EH (cell line): ENCODE results near the gene MBL2.

Experiments used
- DNase-seq: peaks from one replicate; pipeline ENCODE4 v3.0.0-alpha.2; 2015; ENCODE audit warnings: low read depth

The MBL2 gene

DNA sequence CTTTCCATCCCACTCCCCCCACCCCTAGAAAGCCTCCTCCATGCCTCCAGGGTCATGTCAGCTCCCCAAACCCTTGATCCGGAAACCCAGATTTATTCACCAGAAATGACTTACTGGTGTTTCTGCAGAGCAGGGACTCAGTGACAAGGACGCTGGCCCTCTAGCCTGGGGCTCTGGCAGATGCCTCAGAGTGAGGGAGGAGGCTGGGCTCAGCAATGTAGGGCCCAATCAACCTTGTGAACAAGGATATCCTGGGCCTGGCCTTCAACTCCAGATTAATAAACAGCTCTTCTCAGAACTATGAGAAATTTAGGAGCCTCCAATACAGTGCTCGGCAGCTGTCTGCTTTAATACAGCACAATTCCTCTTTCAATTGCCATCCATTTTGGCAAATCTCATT, at the start of gene MBL2:
Gene MBL2 (minus strand): TSS at position 162 of the 400 bp plus-strand sequence. CDS start 1,149 bp downstream, outside the sequence.
- DNase-seq = no peak

GRCh38 chr10:52820309-52820708, 47.7 kb upstream of the MBL2 start:
- DNase-seq = no peak

DNA sequence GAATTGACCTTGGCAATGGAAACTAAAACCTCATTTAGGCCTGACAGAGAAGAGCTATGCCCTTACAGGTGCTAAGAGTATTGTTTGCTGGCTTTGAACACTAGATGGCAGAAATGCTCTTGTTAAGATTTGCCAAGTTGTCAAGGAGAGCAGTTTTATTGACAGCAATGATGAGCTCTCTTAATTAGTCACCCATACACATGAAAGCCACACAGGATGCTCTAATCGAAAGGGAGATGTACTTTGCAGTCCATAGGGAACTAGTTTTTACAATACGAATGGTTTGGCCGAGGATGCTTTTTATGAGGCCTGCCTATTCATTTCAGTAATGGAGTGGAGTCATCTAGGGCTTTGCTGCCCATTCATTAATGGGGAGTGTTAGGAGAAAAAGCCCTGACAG, 45.4 kb upstream of the MBL2 start:
- DNase-seq = peak; percentile 50

- no peak for DNase-seq
Observed at GRCh38 chr10:52814506-52814905, 41.9 kb upstream of the MBL2 start.

GRCh38 chr10:52811776-52812175, 39.2 kb upstream of the MBL2 start:
- DNase-seq = no peak

GRCh38 chr10:52810761-52811160, 38.2 kb upstream of the MBL2 start:
- no peak for DNase-seq

DNA sequence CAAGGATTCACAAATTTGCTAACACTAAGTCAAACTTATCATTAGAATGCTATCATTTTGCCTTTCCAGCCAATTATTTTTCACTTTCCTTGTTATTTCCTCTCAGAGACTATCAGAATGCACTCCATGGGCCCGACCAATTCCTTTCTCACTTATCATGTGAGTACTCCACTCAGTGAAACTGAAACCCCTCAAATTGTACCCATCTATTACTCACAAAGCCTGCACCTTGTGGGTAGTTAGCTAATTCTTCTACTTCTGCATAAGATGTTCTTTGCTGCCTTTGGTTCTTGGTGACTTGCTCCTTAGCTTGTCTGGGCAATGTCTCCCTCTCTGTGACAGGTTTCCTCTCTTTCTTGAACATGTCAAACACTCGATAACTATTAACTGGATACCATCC, 35.2 kb upstream of the MBL2 start:
- no peak for DNase-seq

GRCh38 chr10:52805414-52806285, 33.1 kb upstream of the MBL2 start:
- no peak for DNase-seq

DNA sequence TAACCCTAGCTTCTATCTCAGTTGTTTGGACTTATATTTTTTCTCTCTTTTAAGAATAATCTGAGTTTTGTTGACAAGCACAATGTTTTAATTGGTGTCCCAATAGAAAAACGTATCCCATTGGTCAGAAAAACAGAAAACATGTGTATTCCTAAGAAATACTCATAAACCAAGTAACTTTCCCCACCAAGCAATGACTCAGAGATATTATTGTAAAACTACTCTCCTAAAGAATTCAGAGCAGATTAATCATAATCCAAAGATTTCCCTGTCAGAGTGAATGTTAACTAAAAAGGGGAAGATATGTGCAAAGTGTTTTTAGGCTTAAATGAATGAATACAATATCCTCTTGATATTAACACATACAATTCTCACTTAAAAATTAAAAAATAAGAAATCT, 29.4 kb upstream of the MBL2 start:
- DNase-seq = peak; percentile 15

DNA sequence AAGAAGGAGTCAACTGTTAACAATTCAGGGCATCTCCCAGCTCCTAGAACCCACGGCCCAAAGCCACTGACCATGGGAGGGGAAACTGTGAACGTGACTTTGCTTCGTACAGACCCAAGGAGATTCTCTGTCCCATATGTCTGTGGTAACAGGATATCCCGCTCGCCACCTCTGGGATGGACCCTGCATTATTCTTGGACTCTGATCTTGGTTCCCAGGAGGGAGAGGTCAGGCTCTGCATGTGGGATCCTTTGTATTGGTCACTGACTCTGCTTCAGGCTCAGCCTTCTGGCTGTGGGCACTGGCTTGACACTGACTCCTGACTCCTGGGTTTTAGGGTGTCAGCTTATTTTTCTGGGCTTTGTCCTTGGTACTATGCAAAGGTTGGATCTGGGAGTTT, 13.5 kb upstream of the MBL2 start:
- no peak for DNase-seq

DNA sequence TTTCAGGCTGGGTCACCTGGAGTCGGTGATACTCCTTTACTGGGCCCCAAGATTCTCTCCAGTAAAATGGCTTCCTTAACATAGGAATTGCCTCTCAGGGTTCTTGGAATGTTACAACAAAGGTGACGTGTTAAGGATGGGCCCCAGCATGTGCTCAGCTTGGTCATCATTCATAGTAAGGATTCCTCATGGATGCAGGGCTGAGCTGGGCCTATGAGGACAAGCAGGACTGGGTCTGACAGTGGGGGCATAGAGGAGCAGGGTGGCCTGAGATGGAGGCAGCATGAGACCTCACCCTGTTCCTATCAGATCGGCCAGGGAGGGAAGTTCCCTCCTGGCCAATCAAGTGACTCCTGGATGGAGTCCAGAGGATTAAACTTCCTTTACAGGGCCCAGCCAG, 12.8 kb upstream of the MBL2 start:
- no peak for DNase-seq

DNA sequence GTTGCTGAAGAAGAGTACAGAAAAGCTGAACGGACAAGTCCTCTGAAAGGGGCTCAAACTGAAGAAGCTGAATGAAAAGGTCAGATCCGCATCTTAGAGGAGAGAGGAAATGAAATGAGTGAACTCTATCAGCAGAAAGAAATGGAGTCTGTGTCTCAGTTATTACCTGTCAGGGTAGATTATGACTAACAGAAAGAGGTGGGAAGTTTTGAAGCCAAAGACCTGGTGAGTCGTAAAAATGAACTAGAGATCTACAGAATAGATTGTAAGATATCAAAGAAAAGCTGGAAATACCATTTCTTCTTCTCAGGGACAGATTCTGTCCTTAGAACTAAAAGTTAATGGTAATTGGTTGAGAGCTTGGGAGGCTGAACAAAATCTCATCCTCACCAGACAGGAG, 11.1 kb upstream of the MBL2 start:
- no peak for DNase-seq

DNA sequence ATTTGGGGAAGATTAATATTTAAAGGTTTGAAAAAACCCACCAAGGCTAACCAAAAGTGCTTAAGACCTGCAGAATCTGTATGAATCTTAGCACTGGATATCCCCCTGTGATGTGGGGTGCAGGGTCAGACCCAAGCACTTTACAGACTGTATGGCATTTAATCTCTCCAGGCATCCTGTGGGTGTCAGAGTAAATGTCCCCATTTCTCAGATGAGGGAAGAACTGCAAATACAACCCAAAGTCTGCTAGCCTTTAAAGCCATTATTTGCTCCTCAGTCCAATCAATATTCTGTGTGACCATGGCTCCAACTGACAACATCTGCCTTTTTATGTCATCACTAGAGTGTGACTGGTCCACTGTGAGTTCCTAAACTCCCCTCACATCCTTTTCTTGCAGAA, 10.0 kb upstream of the MBL2 start:
- no peak for DNase-seq

DNA sequence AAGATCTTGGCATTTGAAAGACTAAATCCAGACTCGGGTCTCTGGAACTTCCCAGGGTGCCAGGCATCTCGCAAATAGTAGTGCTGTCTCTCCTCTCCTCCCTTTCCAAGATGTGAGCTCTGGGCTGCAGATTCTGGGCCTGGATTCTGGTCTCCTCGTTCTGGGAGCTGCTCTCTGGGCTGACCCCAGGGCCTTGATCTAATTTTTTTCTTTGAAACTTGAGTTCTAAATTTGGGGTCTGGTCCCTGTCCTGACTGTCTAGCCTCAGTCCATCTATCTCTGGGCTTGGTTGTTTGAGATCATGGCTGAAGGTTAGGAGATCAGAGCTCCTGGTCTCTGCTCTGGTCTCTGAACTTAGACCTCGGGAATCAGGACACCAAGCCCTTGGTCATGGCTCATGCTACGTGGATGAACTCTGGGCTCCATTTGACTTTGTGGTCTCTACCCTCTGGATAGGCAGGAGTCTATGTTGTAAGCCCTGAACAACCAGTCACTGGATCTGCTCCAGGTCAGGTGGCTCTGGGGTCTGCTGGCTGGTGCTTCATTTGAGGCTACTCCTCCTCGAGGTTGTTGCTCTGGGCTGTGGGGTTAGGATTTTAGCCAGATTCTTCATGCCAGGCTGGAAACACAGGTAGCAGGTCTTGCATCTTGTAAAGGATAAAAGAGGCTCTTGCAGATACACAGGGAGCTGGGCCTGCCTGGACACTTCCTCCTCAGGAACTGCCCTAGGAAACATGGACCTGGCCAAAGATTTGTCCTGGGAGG, 8.0 kb upstream of the MBL2 start:
- no peak for DNase-seq

DNA sequence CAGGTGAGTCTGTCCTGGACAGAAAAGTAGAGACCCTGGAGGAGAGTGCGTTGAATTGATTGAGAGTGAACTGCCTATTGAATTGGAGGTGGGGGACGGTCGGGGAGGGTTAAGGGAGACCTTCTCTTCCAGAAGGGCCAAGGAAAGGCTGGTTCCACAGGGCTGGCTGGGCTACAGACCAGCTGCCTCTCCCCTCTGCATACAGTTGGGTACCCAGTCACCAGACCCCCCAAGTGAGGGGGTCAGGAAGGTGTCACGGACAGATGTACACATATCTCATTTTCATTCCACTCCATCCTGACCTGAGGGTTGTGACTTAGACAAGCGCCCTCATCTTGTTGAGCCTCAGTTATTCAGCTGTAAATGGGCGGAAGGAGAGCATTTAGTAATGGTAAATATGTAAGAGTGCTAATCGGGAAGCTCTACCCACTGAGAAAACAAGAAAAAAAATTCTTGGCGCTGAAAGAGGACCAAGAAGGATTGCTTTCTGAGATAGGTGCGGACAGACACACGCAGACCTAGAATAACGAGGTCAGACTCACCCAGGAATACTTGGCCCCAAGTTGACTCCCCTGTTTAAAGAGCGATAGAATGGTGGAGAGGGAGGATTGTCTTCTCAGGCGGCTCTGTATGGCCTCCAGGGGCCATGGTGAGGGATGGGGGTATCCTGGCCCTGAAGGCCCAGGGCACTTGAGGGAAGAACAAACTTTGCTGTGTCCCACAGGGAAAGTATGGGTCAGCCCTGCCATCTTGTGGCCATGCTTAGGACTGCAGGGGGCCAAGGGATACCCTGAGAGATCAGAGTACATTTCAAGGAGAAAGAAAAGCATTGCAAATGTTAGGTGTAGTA, 7.2 kb upstream of the MBL2 start:
- peak; percentile 63 for DNase-seq

GRCh38 chr10:52778511-52779392, 6.2 kb upstream of the MBL2 start:
- peak; percentile 38 for DNase-seq

DNA sequence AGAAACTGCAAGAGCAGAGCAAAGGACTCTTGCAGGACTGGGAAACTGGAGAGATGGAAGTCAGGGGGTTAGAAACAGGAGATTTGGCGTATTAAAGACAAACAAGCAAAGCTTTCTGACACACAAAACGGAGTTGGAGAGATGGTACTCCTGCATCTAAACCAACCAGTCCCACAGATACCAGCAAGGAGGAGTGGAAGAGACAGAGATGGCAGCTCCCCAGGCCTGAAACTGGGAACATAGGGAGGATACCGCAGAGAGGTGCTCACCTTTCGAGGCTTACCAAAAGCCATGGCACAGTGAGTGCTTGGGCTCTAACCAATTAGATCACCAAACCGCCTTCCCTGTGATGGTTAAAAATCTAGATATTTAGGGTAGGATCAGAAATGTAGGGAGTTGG, 4.8 kb upstream of the MBL2 start:
- DNase-seq = no peak

- DNase-seq = no peak
Observed at GRCh38 chr10:52776471-52776903, 3.9 kb upstream of the MBL2 start.

DNA sequence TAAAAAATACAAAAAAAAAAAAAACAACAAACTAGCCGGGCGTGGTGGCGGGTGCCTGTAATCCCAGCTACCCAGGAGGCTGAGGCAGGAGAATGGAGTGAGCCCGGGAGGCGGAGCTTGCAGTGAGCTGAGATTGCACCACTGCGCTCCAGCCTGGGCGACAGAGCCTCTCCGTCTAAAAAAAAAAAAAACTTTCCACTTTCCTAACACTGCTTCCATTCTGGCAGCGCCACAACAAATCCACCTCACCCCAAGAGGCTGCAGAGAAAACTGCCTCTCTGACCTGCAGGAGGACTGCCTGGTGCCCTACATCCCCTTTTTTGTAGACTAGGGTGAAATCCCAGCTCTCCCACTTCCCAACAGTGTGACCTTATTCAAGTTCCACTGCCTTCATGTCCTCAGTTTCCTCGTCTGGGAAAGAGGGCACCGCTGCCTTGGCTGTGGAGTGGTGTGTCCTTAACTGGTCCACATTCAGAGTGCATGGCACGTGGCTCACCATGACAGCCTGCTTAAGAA, 2.6 kb upstream of the MBL2 start:
- DNase-seq = no peak

DNA sequence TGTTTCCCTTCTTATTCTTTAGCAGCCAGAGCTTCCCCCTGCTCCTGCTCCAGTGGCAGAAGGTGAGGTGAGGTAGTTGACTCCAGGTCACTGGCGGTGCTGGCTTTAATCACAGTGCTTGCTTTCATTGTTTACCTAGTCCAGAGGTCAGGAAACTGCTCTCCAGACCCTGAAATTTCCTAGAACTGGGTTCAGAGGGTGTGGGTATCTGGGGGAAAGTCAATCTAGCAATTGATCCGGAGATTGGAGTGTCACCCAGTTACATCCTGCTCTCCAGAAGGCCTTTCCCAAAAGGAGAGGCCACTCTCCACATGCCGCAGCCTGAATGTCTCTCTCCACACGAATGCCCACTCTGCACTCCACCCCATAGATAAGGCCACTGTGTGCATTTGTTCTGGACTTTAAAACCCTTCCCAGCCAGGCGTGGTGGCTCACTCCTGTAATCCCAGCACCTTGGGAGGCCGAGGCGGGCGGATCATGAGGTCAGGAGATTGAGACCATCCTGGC, 2.1 kb upstream of the MBL2 start:
- no peak for DNase-seq

- no peak for DNase-seq
Observed at GRCh38 chr10:52774182-52774581, 1.6 kb upstream of the MBL2 start.
